MM.1S (cell line): Measurements from ENCODE around the gene PRKCSH.

Experiments used
- DNase-seq: peaks from one replicate; pipeline ENCODE4 v3.0.0-alpha.2; 2015
- H2AFZ ChIP-seq: fragments of 300-600 bp; sonication (generic); 2 replicates; pipeline ENCODE4 v1.6.0; 2016; ENCODE audit warnings: antibody characterized with exemption, low read length
- H3F3A ChIP-seq: fragments of 300-600 bp; sonication (generic); 2 replicates; pipeline ENCODE4 v1.6.1; 2016; ENCODE audit warnings: mild to moderate bottlenecking, antibody characterized with exemption, low read length, moderate library complexity, mixed read lengths; ENCODE audit not compliant: insufficient read depth
- H3K27ac ChIP-seq: fragments of 300-600 bp; sonication (generic); 2 replicates; pipeline ENCODE4 v1.5.1; 2016; ENCODE audit warnings: mild to moderate bottlenecking, low read length
- H3K27me3 ChIP-seq: fragments of 300-600 bp; sonication (generic); replicated peaks from 2 replicates; pipeline ENCODE4 v1.6.0; 2016; ENCODE audit warnings: low read length; ENCODE audit not compliant: insufficient read depth
- H3K36me3 ChIP-seq: fragments of 300-600 bp; sonication (generic); replicated peaks from 2 replicates; pipeline ENCODE4 v1.6.1; 2016; ENCODE audit warnings: mild to moderate bottlenecking, low read length, mixed read lengths; ENCODE audit not compliant: insufficient read depth
- H3K4me1 ChIP-seq: fragments of 300-600 bp; sonication (generic); 2 replicates; pipeline ENCODE4 v1.6.1; 2016; ENCODE audit warnings: low read length, mixed read lengths
- H3K4me2 ChIP-seq: fragments of 300-600 bp; sonication (generic); 2 replicates; pipeline ENCODE4 v1.6.0; 2016; ENCODE audit warnings: low read depth, low read length
- H3K4me3 ChIP-seq: fragments of 300-600 bp; sonication (generic); 2 replicates; pipeline ENCODE4 v1.5.1; 2016; ENCODE audit warnings: low read length, mixed read lengths
- H3K79me2 ChIP-seq: fragments of 300-600 bp; sonication (generic); 2 replicates; pipeline ENCODE4 v1.6.1; 2016; ENCODE audit warnings: mixed run types, low read length, mixed read lengths
- H3K9ac ChIP-seq: fragments of 300-600 bp; sonication (generic); 2 replicates; pipeline ENCODE4 v1.6.1; 2016; ENCODE audit warnings: low read length, mixed read lengths
- H3K9me2 ChIP-seq: fragments of 300-600 bp; sonication (generic); replicated peaks from 2 replicates; pipeline ENCODE4 v1.6.1; 2016; ENCODE audit warnings: mild to moderate bottlenecking, low read length, mixed read lengths; ENCODE audit not compliant: insufficient read depth
- H3K9me3 ChIP-seq: fragments of 300-600 bp; sonication (generic); replicated peaks from 2 replicates; pipeline ENCODE4 v1.6.1; 2016; ENCODE audit warnings: mild to moderate bottlenecking, low read length, mixed read lengths; ENCODE audit not compliant: insufficient read depth
- H4K20me1 ChIP-seq: fragments of 300-600 bp; sonication (generic); 2 replicates; pipeline ENCODE4 v1.6.1; 2016; ENCODE audit warnings: mild to moderate bottlenecking, low read length, moderate library complexity, mixed read lengths; ENCODE audit not compliant: insufficient read depth
- EZH2 ChIP-seq: fragments of 300-600 bp; sonication (generic); optimal IDR thresholded peaks from 2 replicates; pipeline ENCODE3; 2017; ENCODE audit warnings: low read depth, mild to moderate bottlenecking, antibody characterized with exemption, low read length, mixed read lengths
- EZH2phosphoT487 ChIP-seq: fragments of 300-600 bp; sonication (generic); IDR thresholded peaks from 2 replicates; pipeline ENCODE4 v1.6.1; 2018; ENCODE audit warnings: antibody characterized with exemption, low read length
- TF ChIP-seq, protein P1 (sequence below): fragments of 300-600 bp; sonication (generic); IDR thresholded peaks from 2 replicates; pipeline ENCODE4 v1.5.1; 2016; ENCODE audit warnings: antibody characterized with exemption, low read length, mixed read lengths

Gene PRKCSH

DNA sequence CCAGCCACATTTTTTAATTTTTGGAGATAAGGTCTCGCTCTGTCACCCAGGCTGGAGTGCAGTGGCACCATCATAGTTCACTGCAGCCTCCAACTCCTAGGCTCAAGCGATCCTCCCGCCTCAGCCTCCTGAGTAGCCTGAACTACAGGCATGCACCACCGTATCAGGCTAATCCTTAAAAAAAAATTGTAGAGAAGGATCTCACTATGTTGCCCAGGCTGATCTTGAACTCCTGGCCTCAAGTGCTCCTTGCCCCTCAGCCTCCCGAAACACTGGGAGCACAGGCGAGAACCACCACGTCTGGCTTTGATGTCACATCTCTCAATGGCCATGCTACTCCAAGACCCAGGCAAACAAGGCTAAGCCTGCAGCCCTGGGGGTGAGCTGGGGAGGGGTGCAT lies 21.2 kb downstream of the PRKCSH start:
- no peak for DNase-seq
- Histone ChIP-seq H3K9ac (no peak overlapping the region), H3K79me2 (no peaks in the 10 kb centered on the region), H3K4me3 (no peak overlapping the region), H3K9me3 (no peaks in the 10 kb centered on the region), H2AFZ (no peak overlapping the region), H4K20me1 (no peaks in the 10 kb centered on the region), H3K36me3 (no peaks in the 10 kb centered on the region), H3K4me1 (no peaks in the 10 kb centered on the region), H3K4me2 (no peak overlapping the region), H3K27ac (no peak overlapping the region), H3K9me2 (no peaks in the 10 kb centered on the region), H3K27me3 (peaks cover 42% of the 10 kb centered on the region), H3F3A (no peaks in the 10 kb centered on the region)
- TF ChIP-seq EZH2phosphoT487, result no peak
- TF ChIP-seq EZH2, result no peak
- TF ChIP-seq, protein P1, sequence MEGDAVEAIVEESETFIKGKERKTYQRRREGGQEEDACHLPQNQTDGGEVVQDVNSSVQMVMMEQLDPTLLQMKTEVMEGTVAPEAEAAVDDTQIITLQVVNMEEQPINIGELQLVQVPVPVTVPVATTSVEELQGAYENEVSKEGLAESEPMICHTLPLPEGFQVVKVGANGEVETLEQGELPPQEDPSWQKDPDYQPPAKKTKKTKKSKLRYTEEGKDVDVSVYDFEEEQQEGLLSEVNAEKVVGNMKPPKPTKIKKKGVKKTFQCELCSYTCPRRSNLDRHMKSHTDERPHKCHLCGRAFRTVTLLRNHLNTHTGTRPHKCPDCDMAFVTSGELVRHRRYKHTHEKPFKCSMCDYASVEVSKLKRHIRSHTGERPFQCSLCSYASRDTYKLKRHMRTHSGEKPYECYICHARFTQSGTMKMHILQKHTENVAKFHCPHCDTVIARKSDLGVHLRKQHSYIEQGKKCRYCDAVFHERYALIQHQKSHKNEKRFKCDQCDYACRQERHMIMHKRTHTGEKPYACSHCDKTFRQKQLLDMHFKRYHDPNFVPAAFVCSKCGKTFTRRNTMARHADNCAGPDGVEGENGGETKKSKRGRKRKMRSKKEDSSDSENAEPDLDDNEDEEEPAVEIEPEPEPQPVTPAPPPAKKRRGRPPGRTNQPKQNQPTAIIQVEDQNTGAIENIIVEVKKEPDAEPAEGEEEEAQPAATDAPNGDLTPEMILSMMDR, result no peak

GRCh38 chr19:11457115-11457514 lies 21.7 kb downstream of the PRKCSH start:
- TF ChIP-seq, protein P1, result no peak
- TF ChIP-seq EZH2phosphoT487 (no peak), EZH2 (no peak)
- H3K9me3 ChIP-seq, result no peaks in the 10 kb centered on the region
- no peak overlapping the region for H2AFZ ChIP-seq
- no peak overlapping the region for H3K4me2 ChIP-seq
- H3K9me2 ChIP-seq, result no peaks in the 10 kb centered on the region
- H3K9ac ChIP-seq, result no peak overlapping the region
- H3K27me3 ChIP-seq, result peaks cover 42% of the 10 kb centered on the region
- no peak for DNase-seq
- H3K4me3 ChIP-seq, result no peak overlapping the region
- H3F3A ChIP-seq, result no peaks in the 10 kb centered on the region
- H3K27ac ChIP-seq, result no peak overlapping the region
- H4K20me1 ChIP-seq, result no peaks in the 10 kb centered on the region
- H3K79me2 ChIP-seq, result no peaks in the 10 kb centered on the region
- H3K36me3 ChIP-seq, result no peaks in the 10 kb centered on the region
- H3K4me1 ChIP-seq, result no peaks in the 10 kb centered on the region

DNA sequence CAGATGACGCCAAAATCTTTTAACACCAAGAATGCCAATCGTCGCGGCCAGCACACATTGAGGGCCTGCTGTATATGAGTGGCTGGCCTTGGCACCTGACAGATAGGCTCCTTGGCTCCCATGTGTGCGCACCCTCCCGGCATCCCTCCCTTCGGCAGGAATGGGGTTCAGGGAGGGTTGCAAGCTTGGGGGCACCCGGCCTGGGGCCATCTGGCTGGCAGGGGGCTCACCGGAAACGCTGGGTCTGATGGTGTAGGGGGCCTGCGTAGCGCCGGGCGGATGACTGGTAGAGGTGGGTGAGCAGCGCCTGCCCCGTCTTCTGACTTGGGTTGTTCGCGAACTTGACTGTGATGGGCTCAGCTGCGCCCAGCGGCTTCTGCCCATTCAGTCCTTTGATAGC lies 22.4 kb downstream of the PRKCSH start:
- Histone ChIP-seq H3K36me3 (no peaks in the 10 kb centered on the region), H3K9me3 (no peaks in the 10 kb centered on the region), H3K4me2 (no peak overlapping the region), H3K9me2 (no peaks in the 10 kb centered on the region), H4K20me1 (no peaks in the 10 kb centered on the region), H3F3A (no peaks in the 10 kb centered on the region), H3K4me3 (no peak overlapping the region), H3K79me2 (no peaks in the 10 kb centered on the region), H3K27me3 (peaks cover 43% of the 10 kb centered on the region), H3K27ac (no peak overlapping the region), H2AFZ (no peak overlapping the region), H3K9ac (no peak overlapping the region), H3K4me1 (no peaks in the 10 kb centered on the region)
- TF ChIP-seq, protein P1, result no peak
- TF ChIP-seq EZH2 (no peak), EZH2phosphoT487 (no peak)
- no peak for DNase-seq
